Measurements from ENCODE around the gene SSTR5. TPM values are rescaled to one million over a fixed set of nuclear protein-coding genes. Genes with fewer than 3 reads are reported as not detected.

The SSTR5 gene
- total and polyA plus RNA-seq, 2 donors: 0.20 to 0.32 TPM

DNA sequence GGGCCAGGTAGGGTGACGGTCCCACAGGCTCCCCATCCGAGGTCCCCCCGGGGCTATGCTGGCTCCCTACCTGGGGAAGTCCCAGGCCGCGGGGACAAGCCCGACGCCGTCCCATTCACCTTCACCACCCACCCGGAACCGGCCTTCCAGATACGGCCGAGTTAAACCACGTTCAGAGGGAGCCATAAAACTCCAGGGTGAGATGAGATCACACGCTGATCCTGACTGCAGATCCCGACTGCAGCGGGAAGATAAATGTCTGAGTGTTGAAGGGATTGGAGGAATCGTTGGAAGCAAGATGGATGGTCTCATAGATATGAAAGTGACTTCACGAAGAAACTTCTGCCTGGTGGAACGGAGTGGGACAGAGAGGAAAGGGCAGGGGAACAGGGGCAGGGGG, 37.1 kb downstream of the SSTR5 start:
- DNase-seq (ENCODE audit: extremely low spot score): no peak
- WGBS: 37% methylated on average over 19 of the region's 19 CpGs
- no peaks in the 10 kb centered on the region for H3K4me1 ChIP-seq (ENCODE audit: insufficient read depth)
- H3K4me3 ChIP-seq (ENCODE audit: low read depth, low read length): no peak overlapping the region
- no peak overlapping the region for H3K27ac ChIP-seq (ENCODE audit: low read depth)
- H3K36me3 ChIP-seq (ENCODE audit: insufficient read depth): no peaks in the 10 kb centered on the region

DNA sequence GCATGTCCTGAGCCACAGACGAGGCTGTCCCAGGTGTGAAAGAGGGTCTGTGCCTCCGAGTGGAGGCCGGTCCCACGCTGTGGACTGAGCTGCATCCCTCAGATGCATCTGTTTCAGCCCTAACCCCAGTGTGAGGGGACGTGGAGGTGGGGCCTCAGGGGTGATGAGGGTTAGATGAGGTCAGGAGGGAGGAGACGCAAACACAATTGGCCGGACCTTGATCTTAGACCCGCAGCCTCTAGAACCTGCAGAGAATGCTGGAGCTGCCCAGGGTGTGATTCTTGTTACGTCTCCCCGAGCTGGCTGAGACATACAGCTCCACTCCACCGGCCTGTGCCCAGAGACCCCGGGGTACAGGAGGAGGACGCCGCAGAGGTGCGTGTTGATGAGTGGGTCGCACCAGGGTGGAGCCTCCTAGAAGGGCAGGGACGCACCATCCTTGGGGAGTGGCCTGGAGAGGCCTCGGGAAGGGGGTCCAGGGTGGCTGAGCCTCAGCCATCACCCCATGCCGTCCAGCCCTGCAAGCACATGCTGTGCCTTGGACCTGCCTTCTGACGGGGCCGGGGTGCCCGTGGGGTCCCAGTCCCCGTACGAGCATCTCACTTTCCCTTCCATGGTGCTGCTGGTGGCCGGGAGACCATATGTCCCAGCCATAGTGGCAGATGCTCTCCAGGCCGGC, 40.1 kb downstream of the SSTR5 start:
- no peaks in the 10 kb centered on the region for H3K4me1 ChIP-seq (ENCODE audit: insufficient read depth)
- H3K4me3 ChIP-seq (ENCODE audit: low read depth, low read length): no peak overlapping the region
- DNase-seq (ENCODE audit: extremely low spot score): no peak
- no peak overlapping the region for H3K27ac ChIP-seq (ENCODE audit: low read depth)
- WGBS: 71% methylated on average over 26 of the region's 26 CpGs
- H3K36me3 ChIP-seq (ENCODE audit: insufficient read depth): no peaks in the 10 kb centered on the region

DNA sequence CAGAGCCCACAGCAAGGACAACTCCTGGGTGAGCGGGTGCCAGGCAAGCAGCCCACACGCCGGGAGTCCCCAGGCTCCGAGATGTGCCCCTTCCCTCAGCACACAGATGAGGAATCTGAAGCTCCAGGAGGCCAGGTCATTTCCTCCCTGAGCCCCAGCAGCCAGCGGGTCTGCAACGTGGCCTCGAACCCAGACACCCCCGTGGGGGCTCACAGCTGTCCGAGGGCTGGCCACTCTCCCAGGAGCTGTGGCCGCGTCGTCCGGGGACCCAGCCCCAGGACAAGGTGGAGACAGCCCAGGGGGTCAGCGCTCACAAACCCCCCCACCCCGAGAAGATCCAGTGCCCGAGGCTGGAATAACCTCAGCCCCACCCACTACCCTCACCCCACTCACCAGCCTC, 40.9 kb downstream of the SSTR5 start:
- no peak for DNase-seq (ENCODE audit: extremely low spot score)
- 68% methylated on average over 16 of the region's 16 CpGs for WGBS
- no peak overlapping the region for H3K27ac ChIP-seq (ENCODE audit: low read depth)
- H3K4me3 ChIP-seq (ENCODE audit: low read depth, low read length): no peak overlapping the region
- H3K4me1 ChIP-seq (ENCODE audit: insufficient read depth): no peaks in the 10 kb centered on the region
- H3K36me3 ChIP-seq (ENCODE audit: insufficient read depth): no peaks in the 10 kb centered on the region

DNA sequence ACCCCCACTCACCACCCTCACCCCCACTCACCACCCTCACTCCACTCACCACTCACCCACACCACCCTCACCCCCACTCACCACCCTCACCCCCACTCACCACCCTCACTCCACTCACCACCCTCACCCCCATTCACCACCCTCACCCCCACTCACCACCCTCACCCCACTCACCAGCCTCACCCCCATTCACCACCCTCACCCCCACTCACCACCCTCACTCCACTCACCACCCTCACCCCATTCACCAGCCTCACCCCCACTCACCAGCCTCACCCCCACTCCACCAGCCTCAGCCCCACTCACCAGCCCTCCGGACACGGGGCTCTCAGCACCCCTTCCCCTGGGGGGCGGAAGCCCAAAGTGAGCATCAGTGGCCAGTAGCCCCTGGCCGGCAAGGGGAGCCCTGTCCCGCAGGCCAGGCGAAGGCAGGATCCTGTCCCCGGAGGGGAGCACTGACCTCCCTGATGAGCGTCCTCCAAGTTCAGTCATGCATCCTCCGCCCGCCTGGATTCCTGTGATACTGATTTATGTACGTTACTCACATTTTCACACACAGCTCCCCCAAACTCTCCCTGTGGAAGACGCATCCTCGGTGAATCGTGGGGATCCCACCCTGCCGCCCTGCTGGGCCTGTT, 41.5 kb downstream of the SSTR5 start:
- no peak overlapping the region for H3K4me3 ChIP-seq (ENCODE audit: low read depth, low read length)
- no peaks in the 10 kb centered on the region for H3K36me3 ChIP-seq (ENCODE audit: insufficient read depth)
- no peaks in the 10 kb centered on the region for H3K4me1 ChIP-seq (ENCODE audit: insufficient read depth)
- H3K27ac ChIP-seq (ENCODE audit: low read depth): no peak overlapping the region
- WGBS: 82% methylated on average over 15 of the region's 15 CpGs
- DNase-seq (ENCODE audit: extremely low spot score): no peak

DNA sequence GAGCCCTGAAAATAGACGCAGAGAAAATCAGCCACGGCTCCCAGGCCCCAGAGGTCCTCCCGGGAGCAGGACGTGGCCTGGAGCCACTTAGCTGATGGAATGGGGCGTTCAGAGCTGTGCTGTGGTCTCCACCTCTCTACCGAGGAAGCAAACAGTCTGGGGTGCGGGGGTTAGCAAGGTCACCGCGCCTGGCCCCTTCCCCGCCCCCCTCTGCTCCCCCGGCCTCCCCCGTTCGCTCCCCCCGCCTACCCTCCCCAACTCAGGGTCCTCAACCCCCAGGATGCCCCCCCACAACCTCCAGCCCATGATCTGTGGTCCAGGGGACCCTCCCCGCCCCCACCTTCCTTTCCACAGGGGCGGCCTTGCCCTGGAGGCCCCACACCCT, 44.1 kb downstream of the SSTR5 start:
- Histone ChIP-seq H3K36me3 (ENCODE audit: insufficient read depth) (no peaks in the 10 kb centered on the region), H3K4me1 (ENCODE audit: insufficient read depth) (no peaks in the 10 kb centered on the region), H3K27ac (ENCODE audit: low read depth) (no peak overlapping the region), H3K4me3 (ENCODE audit: low read depth, low read length) (no peak overlapping the region)
- no peak for DNase-seq (ENCODE audit: extremely low spot score)
- 62% methylated on average over 16 of the region's 16 CpGs for WGBS

DNA sequence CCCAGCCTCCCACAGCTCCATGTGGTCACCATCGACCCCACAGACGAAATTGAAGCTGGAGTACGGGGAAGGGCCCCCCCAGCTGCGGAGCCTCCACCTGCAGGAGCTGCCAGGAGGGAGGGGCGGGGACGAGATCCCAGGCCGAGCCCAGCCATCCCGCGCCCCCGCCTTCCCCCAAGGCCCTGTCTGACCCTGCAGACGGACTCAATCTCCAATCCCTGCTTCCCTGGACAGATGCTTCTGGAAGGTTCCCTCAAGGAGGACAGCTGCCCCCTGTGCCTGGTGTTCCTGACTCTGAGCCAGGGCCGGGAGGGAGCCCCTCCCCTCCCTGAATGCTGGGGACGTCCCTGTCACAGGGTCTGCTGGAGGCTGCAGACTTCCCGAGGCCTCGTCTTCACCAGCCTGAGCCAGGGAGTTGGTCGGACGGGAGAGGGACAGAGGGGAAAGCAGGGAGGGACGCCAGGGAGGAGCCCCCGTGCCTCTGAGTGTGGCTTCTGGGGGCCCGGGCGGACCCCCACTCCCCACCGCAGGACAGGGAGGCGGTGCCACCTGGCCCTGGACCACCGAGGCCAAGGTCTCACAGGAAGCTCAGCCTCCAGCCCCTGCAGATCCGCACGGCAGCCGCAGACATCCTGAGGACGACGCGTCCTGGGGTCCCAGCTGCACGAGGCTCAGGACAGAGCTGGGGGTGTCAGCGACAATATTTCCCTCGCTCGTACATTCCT, 44.8 kb downstream of the SSTR5 start:
- 60% methylated on average over 34 of the region's 34 CpGs for WGBS
- Histone ChIP-seq H3K4me1 (ENCODE audit: insufficient read depth) (no peaks in the 10 kb centered on the region), H3K36me3 (ENCODE audit: insufficient read depth) (no peaks in the 10 kb centered on the region), H3K4me3 (ENCODE audit: low read depth, low read length) (no peak overlapping the region), H3K27ac (ENCODE audit: low read depth) (no peak overlapping the region)
- no peak for DNase-seq (ENCODE audit: extremely low spot score)

DNA sequence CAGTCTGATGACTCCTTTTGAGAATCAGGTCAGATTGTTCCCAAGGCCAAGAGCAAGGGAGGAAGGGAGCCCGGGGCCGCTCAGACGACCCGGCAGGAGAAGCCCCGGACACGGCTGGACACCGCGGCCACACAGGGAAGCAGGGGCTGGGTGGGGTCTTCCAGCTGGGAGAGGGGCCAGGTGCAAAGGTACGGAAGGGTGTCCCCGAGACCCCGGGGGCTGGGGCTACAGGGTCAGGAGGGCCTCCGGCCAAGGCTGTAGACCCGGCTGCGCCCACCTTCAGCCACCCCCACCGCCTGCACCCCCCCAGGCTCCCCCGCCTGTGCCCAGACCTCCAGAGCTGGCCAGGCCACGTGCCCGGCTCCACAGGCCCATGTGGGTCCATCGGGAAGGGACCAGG, 45.4 kb downstream of the SSTR5 start:
- Histone ChIP-seq H3K4me3 (ENCODE audit: low read depth, low read length) (no peak overlapping the region), H3K27ac (ENCODE audit: low read depth) (no peak overlapping the region), H3K4me1 (ENCODE audit: insufficient read depth) (no peaks in the 10 kb centered on the region), H3K36me3 (ENCODE audit: insufficient read depth) (no peaks in the 10 kb centered on the region)
- no peak for DNase-seq (ENCODE audit: extremely low spot score)
- 85% methylated on average over 19 of the region's 19 CpGs for WGBS

DNA sequence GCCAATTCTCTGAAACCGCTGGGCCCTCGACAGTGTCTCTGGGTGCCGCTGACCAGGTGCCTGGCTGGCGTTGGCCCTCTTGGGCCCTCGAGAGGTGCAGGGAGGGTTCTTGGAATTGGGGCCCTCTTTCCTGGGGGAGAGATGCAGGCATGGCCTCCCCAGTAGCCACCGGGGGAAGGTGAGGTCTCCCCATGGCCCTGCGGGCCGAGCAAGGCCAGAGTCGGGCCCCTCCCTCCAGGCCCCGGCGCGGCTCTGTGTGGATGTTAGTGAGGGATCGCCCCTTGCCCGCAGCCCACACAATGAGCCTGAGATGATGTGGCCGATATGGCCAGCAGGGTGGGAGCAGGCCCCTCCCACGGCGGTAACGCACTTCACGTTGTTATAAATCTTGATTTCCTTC, 46.6 kb downstream of the SSTR5 start:
- H3K36me3 ChIP-seq (ENCODE audit: insufficient read depth): no peaks in the 10 kb centered on the region
- no peaks in the 10 kb centered on the region for H3K4me1 ChIP-seq (ENCODE audit: insufficient read depth)
- WGBS: 81% methylated on average over 19 of the region's 19 CpGs
- no peak overlapping the region for H3K27ac ChIP-seq (ENCODE audit: low read depth)
- H3K4me3 ChIP-seq (ENCODE audit: low read depth, low read length): no peak overlapping the region
- DNase-seq (ENCODE audit: extremely low spot score): no peak

DNA sequence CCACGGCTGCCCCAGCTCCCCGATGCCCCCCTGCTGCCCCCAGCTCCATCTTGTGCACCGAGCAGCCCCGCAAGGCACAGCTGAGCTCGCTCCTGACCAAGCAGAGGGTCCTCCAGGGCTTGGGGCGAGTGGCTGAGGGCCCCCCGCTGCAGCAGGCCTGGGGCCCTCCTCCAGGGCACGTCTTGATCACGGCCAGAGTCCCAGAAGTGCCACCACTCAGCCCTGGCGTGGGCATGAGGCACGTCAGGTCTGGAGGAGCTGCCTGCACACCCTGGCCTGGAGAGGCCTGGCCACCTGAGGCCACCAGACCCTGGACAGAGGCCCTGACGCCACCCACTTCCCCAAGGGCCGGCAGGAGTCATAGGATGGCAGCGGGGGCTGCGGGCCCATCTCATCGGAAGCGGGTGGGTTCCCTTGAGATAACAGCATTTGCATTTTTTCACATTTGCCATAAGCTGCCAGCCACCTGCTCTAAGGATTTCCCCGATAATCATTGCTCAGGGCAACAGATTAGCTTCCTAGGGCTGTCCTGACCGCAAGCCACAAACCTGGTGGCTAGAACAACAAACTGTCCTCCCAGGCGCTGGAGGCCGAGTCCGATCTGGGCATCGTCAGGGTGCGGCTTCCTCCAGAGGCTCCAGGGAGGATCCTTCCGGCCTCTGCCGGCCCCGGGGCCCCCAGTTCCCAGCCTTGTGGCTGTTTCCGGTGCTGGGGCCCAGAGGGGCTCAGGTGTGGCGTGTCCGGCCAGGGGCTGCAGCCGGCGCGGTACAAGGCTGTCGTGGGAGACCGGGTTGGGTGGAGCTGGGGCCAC, 47.4 kb downstream of the SSTR5 start:
- no peak overlapping the region for H3K27ac ChIP-seq (ENCODE audit: low read depth)
- H3K4me3 ChIP-seq (ENCODE audit: low read depth, low read length): no peak overlapping the region
- 78% methylated on average over 35 of the region's 35 CpGs for WGBS
- no peak for DNase-seq (ENCODE audit: extremely low spot score)
- H3K36me3 ChIP-seq (ENCODE audit: insufficient read depth): no peaks in the 10 kb centered on the region
- no peaks in the 10 kb centered on the region for H3K4me1 ChIP-seq (ENCODE audit: insufficient read depth)

DNA sequence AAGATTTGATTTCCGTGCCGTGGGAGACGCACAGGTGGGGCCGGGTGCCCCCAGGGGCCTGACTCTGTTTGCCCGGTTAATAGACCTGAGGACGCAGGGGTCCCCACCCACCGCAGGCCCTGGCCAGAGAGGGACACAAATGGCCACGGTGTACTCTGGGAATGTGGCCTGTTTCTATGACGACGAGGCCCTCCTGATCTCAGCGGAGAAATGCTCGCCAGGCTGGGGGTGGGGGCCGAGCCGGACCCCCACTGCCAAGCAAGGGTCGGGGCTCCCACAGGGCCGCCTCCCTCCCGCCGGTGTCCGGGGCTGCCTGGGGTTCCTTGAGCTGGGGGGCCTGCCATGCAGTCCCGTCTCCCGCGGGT, 48.0 kb downstream of the SSTR5 start:
- DNase-seq (ENCODE audit: extremely low spot score): no peak
- WGBS: 72% methylated on average over 22 of the region's 22 CpGs

DNA sequence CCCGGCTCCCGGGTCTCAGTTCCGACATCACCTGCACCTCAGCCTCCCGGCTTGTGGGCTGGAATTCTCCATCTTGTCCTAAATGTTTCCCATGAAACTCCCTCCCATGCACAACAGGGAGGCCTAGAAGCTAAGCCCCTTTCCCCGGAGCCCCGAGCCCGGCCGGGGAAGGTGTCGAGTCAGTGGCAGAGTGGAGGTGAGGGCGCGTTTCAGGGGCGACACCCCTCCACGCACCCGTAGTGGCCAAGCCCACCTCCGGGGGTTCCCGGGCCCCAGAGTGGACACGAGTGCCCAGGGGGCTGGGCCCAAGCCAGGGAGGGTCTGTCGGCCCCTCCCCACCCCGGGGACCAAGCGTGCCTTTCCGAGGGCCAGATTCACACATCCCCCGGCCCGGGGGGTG, 48.5 kb downstream of the SSTR5 start:
- H3K4me3 ChIP-seq (ENCODE audit: low read depth, low read length): no peak overlapping the region
- DNase-seq (ENCODE audit: extremely low spot score): no peak
- no peak overlapping the region for H3K27ac ChIP-seq (ENCODE audit: low read depth)
- no peaks in the 10 kb centered on the region for H3K36me3 ChIP-seq (ENCODE audit: insufficient read depth)
- 72% methylated on average over 23 of the region's 23 CpGs for WGBS
- no peaks in the 10 kb centered on the region for H3K4me1 ChIP-seq (ENCODE audit: insufficient read depth)

More for the DNA sequence above, 48.0 kb downstream of the SSTR5 start:
- Histone ChIP-seq H3K4me1 (ENCODE audit: insufficient read depth) (no peaks in the 10 kb centered on the region), H3K27ac (ENCODE audit: low read depth) (no peak overlapping the region), H3K36me3 (ENCODE audit: insufficient read depth) (no peaks in the 10 kb centered on the region), H3K4me3 (ENCODE audit: low read depth, low read length) (no peak overlapping the region)

DNA sequence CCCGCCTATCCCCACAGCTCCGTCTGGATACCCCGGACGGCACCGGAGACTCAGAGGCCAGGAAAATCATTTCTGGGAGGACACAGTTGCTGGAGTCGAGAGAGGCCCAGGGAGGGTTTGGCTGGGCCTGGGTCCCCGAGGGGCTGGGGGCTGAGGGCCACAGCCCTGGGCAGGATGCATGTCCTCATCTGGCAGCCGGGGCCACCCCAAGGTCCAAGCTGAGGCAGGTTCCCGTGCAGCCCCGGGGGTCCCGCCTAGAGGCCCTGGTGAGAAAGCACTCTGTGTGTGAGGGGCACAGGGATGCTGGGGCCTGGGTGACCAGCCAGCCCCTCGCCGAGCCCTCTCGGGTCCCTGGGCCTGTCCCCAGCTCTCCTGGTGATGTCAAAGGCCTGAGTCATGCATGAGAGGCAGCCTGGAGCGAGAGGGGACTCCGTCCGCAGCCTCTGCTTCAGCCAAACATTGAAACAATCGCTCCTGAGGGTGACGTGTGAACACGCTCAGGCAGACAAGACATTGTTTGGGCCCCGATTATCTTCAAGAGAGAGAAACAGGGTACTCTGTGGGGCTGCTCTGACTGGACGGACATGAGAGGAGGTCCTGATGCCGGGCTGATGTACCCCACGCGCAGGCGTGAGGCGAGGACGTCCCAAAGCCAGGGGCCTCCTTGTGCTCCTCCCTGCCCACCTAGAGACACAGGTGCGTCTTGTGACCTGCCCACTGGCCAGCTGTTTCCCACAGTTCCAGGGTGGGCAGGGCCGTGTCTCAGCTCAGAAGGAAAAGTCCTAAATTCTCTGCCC, 49.3 kb downstream of the SSTR5 start:
- WGBS: 80% methylated on average over 30 of the region's 30 CpGs
- Histone ChIP-seq H3K4me3 (ENCODE audit: low read depth, low read length) (no peak overlapping the region), H3K27ac (ENCODE audit: low read depth) (no peak overlapping the region), H3K36me3 (ENCODE audit: insufficient read depth) (no peaks in the 10 kb centered on the region), H3K4me1 (ENCODE audit: insufficient read depth) (no peaks in the 10 kb centered on the region)
- no peak for DNase-seq (ENCODE audit: extremely low spot score)

DNA sequence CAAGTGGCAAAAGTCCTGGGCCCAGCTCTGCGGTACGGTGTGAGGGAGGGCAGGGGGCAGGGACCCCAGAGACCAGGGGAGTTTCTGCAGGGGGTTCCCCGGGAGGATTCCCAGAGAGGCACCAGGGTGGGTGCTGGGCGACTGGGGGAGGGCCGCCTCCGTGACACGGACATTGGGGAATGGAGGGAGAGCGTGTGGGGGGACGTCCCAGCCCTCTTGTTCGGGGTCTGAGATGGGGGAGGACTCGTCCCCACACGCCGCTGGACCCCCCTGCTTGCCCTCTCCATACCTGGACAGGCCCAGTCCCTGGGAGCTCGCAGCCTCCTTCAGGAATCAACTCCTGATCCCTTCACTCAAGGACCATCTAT, 49.8 kb downstream of the SSTR5 start:
- Histone ChIP-seq H3K4me1 (ENCODE audit: insufficient read depth) (no peaks in the 10 kb centered on the region), H3K36me3 (ENCODE audit: insufficient read depth) (no peaks in the 10 kb centered on the region), H3K4me3 (ENCODE audit: low read depth, low read length) (no peak overlapping the region), H3K27ac (ENCODE audit: low read depth) (no peak overlapping the region)
- no peak for DNase-seq (ENCODE audit: extremely low spot score)
- WGBS: 92% methylated on average over 14 of the region's 14 CpGs
